ENCODE results near the gene PIGA.
"Not testable (repeated sequence)": the region's sequence is repeated elsewhere in the genome, so short reads cannot be mapped to it uniquely, and the experiment has no call there.

The PIGA gene

DNA sequence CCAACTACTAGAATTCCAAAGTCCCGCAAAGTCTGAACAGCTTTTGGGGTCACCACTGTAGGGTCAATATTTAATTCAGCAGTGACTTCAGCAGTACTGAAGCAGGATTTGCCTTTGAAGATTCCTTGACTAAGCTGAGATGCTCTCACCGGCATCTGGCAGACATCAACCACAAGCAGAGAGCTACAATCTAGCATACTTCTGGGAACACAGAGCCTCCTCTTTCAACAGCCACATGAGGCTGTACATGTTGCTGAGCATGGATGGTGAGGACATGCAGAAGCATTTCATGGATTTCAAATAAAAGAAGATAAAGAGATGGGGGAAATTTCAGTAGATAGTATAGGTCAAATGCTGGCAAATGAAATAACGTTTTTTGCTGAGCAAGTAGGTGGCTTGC is 13.3 kb downstream of the PIGA start:
- Histone ChIP-seq H3K27me3 (ENCODE audit: control insufficient read depth in 1 of 2, insufficient read depth in 2 of 2, low read length in 2 of 2) (peaks cover 0 to 4% of the 10 kb centered on the region in 2 donors), H3K9me3 (ENCODE audit: control insufficient read depth in 2 of 2, low read length in 2 of 2) (no peaks in the 10 kb centered on the region), H3K4me1 (ENCODE audit: control insufficient read depth, insufficient read depth, low read length) (no peaks in the 10 kb centered on the region), H3K4me3 (ENCODE audit: low read length in 2 of 2) (no peak overlapping the region), H3K27ac (ENCODE audit: low read length) (no peak overlapping the region), H3K9ac (ENCODE audit: low read length in 2 of 2) (no peak overlapping the region), H3K36me3 (ENCODE audit: control insufficient read depth in 2 of 2, insufficient read depth in 2 of 2, low read length in 2 of 2) (peaks cover 0 to 9% of the 10 kb centered on the region in 2 donors)

DNA sequence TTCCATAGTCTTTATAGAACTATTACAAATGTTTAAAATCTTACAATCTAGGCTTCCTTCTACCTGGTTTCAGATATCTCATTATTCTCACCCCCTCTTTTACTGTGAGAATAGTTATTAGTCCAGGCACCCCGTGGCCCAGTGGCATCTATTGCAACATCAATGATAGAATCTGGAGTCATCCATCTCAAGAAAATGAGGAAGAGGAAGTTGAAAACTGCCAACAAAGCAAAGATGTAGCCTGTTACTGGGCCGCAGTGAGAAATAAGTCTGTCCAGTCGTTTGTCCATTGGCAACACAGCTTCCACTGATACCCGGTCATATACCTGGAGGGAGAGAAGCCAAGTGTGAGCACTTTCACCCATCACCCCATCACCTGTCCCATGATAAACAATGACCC is 13.9 kb downstream of the PIGA start:
- Histone ChIP-seq H3K9ac (ENCODE audit: low read length in 2 of 2) (no peak overlapping the region), H3K36me3 (ENCODE audit: control insufficient read depth in 2 of 2, insufficient read depth in 2 of 2, low read length in 2 of 2) (peaks cover 0 to 9% of the 10 kb centered on the region in 2 donors), H3K4me1 (ENCODE audit: control insufficient read depth, insufficient read depth, low read length) (no peaks in the 10 kb centered on the region), H3K27me3 (ENCODE audit: control insufficient read depth in 1 of 2, insufficient read depth in 2 of 2, low read length in 2 of 2) (peaks cover 0 to 4% of the 10 kb centered on the region in 2 donors), H3K9me3 (ENCODE audit: control insufficient read depth in 2 of 2, low read length in 2 of 2) (no peaks in the 10 kb centered on the region), H3K4me3 (ENCODE audit: low read length in 2 of 2) (no peak overlapping the region), H3K27ac (ENCODE audit: low read length) (no peak overlapping the region)

DNA sequence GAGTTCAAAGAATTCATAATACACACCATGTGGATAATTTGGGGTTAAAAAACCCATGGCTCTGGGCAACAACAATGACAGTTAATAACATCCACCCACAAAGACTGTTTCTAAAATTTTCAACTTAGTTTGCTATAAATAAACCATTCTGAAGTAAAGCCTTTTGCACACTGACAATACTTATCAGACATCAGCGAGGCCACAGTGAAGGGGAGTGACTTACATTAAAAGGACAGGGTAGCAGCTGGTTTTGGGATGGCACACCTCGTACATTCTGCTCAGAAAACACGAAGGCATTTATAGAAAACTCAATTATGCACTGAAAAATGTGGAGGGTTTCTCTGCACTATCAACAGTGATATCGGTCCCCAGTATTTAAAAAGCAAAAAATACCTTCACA is 15.0 kb downstream of the PIGA start:
- Histone ChIP-seq H3K4me1 (ENCODE audit: control insufficient read depth, insufficient read depth, low read length) (no peaks in the 10 kb centered on the region), H3K9ac (ENCODE audit: low read length in 2 of 2) (no peak overlapping the region), H3K27ac (ENCODE audit: low read length) (no peak overlapping the region), H3K36me3 (ENCODE audit: control insufficient read depth in 2 of 2, insufficient read depth in 2 of 2, low read length in 2 of 2) (peaks cover 0 to 9% of the 10 kb centered on the region in 2 donors), H3K27me3 (ENCODE audit: control insufficient read depth in 1 of 2, insufficient read depth in 2 of 2, low read length in 2 of 2) (peaks cover 0 to 4% of the 10 kb centered on the region in 2 donors), H3K9me3 (ENCODE audit: control insufficient read depth in 2 of 2, low read length in 2 of 2) (no peaks in the 10 kb centered on the region), H3K4me3 (ENCODE audit: low read length in 2 of 2) (no peak overlapping the region)

DNA sequence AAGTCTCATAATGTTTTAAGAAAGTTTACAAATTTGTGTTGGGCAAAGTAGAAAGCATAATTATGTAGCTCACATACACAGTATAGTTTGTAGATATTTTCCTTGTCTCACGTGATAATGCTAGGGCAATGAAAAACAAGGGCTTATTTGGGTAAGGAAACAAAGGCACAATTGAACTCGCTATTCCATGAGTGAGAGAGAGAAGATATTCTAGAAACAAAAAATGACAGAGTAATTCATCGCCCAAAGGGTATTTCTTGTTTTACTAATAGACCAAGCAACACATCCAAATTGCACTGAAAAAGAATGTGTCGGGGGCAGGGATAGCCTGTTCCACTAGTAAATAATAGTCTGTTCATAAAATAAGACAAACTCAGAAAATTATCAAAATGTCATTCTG is 16.2 kb downstream of the PIGA start:
- H3K9ac ChIP-seq (ENCODE audit: low read length in 2 of 2), result no peak overlapping the region
- no peaks in the 10 kb centered on the region for H3K9me3 ChIP-seq (ENCODE audit: control insufficient read depth in 2 of 2, low read length in 2 of 2)
- no peaks in the 10 kb centered on the region for H3K4me1 ChIP-seq (ENCODE audit: control insufficient read depth, insufficient read depth, low read length)
- peaks cover 0 to 4% of the 10 kb centered on the region in 2 donors for H3K27me3 ChIP-seq (ENCODE audit: control insufficient read depth in 1 of 2, insufficient read depth in 2 of 2, low read length in 2 of 2)
- H3K4me3 ChIP-seq (ENCODE audit: low read length in 2 of 2), result no peak overlapping the region
- peaks cover 0 to 5% of the 10 kb centered on the region in 2 donors for H3K36me3 ChIP-seq (ENCODE audit: control insufficient read depth in 2 of 2, insufficient read depth in 2 of 2, low read length in 2 of 2)
- H3K27ac ChIP-seq (ENCODE audit: low read length), result no peak overlapping the region

GRCh38 chrX:15315509-15315908 is 19.8 kb downstream of the PIGA start, which contains the start of gene ASB11:
TSS of gene ASB11 (minus strand) at chrX:15315640. CDS start at chrX:15315605, 35 bp downstream.
- Histone ChIP-seq H3K9ac (ENCODE audit: low read length in 2 of 2) (no peak within 1 kb of the TSS), H3K4me1 (ENCODE audit: control insufficient read depth, insufficient read depth, low read length) (no peaks in the 10 kb centered on the region), H3K27me3 (ENCODE audit: control insufficient read depth in 1 of 2, insufficient read depth in 2 of 2, low read length in 2 of 2) (no peaks in the 10 kb centered on the region), H3K36me3 (ENCODE audit: control insufficient read depth in 2 of 2, insufficient read depth in 2 of 2, low read length in 2 of 2) (no peaks in the 10 kb centered on the region), H3K4me3 (ENCODE audit: low read length in 2 of 2) (no peak within 1 kb of the TSS), H3K9me3 (ENCODE audit: control insufficient read depth in 2 of 2, low read length in 2 of 2) (no peaks in the 10 kb centered on the region), H3K27ac (ENCODE audit: low read length) (no peak within 1 kb of the TSS)

DNA sequence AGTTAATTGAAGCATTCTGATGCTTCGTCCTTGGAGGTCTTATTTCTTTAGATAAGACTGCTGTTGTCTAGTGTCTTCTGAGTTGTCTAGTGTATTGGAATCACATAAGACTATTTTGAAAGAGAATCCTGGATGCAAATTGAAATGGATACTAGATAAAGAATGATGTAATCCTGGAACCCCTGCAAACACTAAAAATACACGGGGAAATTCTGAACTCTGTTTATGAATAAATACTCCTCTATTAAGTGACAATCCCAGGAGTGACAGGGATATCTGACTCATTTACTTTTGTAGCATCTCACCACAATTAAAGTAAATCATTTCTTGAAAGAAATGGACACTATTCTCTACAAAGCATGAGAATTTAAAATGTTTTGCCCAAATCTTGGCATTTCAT is 20.9 kb downstream of the PIGA start:
- H3K4me1 ChIP-seq (ENCODE audit: control insufficient read depth, insufficient read depth, low read length), result no peaks in the 10 kb centered on the region
- H3K36me3 ChIP-seq (ENCODE audit: control insufficient read depth in 2 of 2, insufficient read depth in 2 of 2, low read length in 2 of 2), result no peaks in the 10 kb centered on the region
- no peak overlapping the region for H3K4me3 ChIP-seq (ENCODE audit: low read length in 2 of 2)
- H3K9ac ChIP-seq (ENCODE audit: low read length in 2 of 2), result no peak overlapping the region
- H3K9me3 ChIP-seq (ENCODE audit: control insufficient read depth in 2 of 2, low read length in 2 of 2), result no peaks in the 10 kb centered on the region
- no peaks in the 10 kb centered on the region for H3K27me3 ChIP-seq (ENCODE audit: control insufficient read depth in 1 of 2, insufficient read depth in 2 of 2, low read length in 2 of 2)
- H3K27ac ChIP-seq (ENCODE audit: low read length), result no peak overlapping the region

GRCh38 chrX:15311119-15311518 is 24.2 kb downstream of the PIGA start:
- Histone ChIP-seq H3K27me3 (ENCODE audit: control insufficient read depth in 1 of 2, insufficient read depth in 2 of 2, low read length in 2 of 2) (no peaks in the 10 kb centered on the region), H3K4me1 (ENCODE audit: control insufficient read depth, insufficient read depth, low read length) (no peaks in the 10 kb centered on the region), H3K9ac (ENCODE audit: low read length in 2 of 2) (no peak overlapping the region), H3K27ac (ENCODE audit: low read length) (no peak overlapping the region), H3K36me3 (ENCODE audit: control insufficient read depth in 2 of 2, insufficient read depth in 2 of 2, low read length in 2 of 2) (no peaks in the 10 kb centered on the region), H3K9me3 (ENCODE audit: control insufficient read depth in 2 of 2, low read length in 2 of 2) (no peaks in the 10 kb centered on the region), H3K4me3 (ENCODE audit: low read length in 2 of 2) (no peak overlapping the region)

DNA sequence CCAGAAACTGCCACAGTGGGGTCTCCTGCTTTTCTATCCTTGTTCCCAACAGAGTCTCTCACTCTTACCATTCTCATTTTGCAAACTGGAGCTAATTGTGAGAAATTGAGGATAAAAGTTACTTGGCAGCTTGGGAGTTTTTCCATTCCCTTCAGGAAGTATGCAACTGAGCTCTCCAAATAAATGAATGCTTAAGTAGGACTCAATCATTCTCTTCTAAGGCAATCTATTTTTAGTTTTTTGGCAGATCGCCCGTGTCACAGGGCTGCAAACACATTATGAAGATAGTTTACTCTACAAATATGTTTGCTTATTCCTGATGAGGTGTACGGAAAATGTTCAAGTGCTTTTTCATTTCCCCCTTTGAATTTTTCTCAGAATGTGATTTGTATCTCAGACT is 25.2 kb downstream of the PIGA start:
- Histone ChIP-seq H3K9ac (ENCODE audit: low read length in 2 of 2) (no peak overlapping the region), H3K9me3 (ENCODE audit: control insufficient read depth in 2 of 2, low read length in 2 of 2) (no peaks in the 10 kb centered on the region), H3K27me3 (ENCODE audit: control insufficient read depth in 1 of 2, insufficient read depth in 2 of 2, low read length in 2 of 2) (no peaks in the 10 kb centered on the region), H3K36me3 (ENCODE audit: control insufficient read depth in 2 of 2, insufficient read depth in 2 of 2, low read length in 2 of 2) (no peaks in the 10 kb centered on the region), H3K4me3 (ENCODE audit: low read length in 2 of 2) (no peak overlapping the region), H3K4me1 (ENCODE audit: control insufficient read depth, insufficient read depth, low read length) (no peaks in the 10 kb centered on the region), H3K27ac (ENCODE audit: low read length) (no peak overlapping the region)

- not testable (repeated sequence) for H3K27me3 ChIP-seq (ENCODE audit: control insufficient read depth in 1 of 2, insufficient read depth in 2 of 2, low read length in 2 of 2); H3K9ac ChIP-seq (ENCODE audit: low read length in 2 of 2); H3K36me3 ChIP-seq (ENCODE audit: control insufficient read depth in 2 of 2, insufficient read depth in 2 of 2, low read length in 2 of 2); H3K27ac ChIP-seq (ENCODE audit: low read length); H3K4me1 ChIP-seq (ENCODE audit: control insufficient read depth, insufficient read depth, low read length); H3K9me3 ChIP-seq (ENCODE audit: control insufficient read depth in 2 of 2, low read length in 2 of 2); H3K4me3 ChIP-seq (ENCODE audit: low read length in 2 of 2)
These were observed 29.4 kb downstream of the PIGA start for GRCh38 chrX:15305899-15306298.

- no peaks in the 10 kb centered on the region for H3K9me3 ChIP-seq (ENCODE audit: control insufficient read depth in 2 of 2, low read length in 2 of 2)
- H3K27ac ChIP-seq (ENCODE audit: low read length), result no peak overlapping the region
- no peaks in the 10 kb centered on the region for H3K36me3 ChIP-seq (ENCODE audit: control insufficient read depth in 2 of 2, insufficient read depth in 2 of 2, low read length in 2 of 2)
- H3K4me1 ChIP-seq (ENCODE audit: control insufficient read depth, insufficient read depth, low read length), result no peaks in the 10 kb centered on the region
- H3K9ac ChIP-seq (ENCODE audit: low read length in 2 of 2), result no peak overlapping the region
- H3K4me3 ChIP-seq (ENCODE audit: low read length in 2 of 2), result no peak overlapping the region
- peaks cover 0 to 9% of the 10 kb centered on the region in 2 donors for H3K27me3 ChIP-seq (ENCODE audit: control insufficient read depth in 1 of 2, insufficient read depth in 2 of 2, low read length in 2 of 2)
These were observed 33.4 kb downstream of the PIGA start for GRCh38 chrX:15301924-15302323.

DNA sequence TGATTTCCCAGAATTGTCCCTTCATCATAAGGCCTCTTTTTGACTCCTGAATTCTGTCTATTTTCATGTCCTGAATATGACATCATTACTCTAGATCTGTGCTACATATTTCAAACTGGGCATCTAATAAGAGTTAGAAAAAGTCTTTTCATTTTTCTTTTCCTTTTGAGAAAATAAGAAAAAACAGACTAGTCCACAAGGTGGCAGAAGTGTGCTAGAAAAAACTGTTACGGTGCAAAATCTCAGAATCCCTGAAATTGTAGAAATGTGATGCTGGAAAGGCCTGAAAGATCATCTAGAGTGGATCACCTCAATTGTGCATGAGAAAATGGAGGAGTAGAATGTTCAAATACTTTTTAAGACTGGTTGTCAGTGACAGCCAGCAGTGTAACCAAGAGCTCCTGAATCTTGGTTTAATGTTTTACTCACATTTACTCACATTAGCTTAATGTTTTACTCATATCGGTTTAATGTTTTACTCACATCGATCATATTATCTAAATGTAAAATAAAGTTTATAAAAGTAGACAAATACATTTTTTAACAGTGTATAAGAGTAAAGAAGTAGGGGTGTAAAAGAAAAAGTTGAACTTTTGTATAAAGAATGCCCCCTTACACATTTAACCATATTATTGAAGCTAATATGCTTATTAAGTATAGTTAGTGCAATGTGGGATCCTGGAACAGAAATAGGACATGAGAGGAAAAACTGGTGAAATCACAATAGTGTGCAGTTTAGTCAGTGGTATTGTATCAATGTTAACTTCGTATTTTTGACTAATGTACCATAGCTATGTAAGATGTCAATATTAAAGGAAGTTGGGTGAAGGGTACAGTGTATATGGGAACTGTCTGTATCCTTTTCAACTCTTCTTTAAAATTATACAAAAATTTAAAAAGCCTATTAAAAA is 35.1 kb downstream of the PIGA start:
- Histone ChIP-seq H3K27me3 (ENCODE audit: control insufficient read depth in 1 of 2, insufficient read depth in 2 of 2, low read length in 2 of 2) (peaks cover 0 to 9% of the 10 kb centered on the region in 2 donors), H3K9me3 (ENCODE audit: control insufficient read depth in 2 of 2, low read length in 2 of 2) (no peaks in the 10 kb centered on the region), H3K4me1 (ENCODE audit: control insufficient read depth, insufficient read depth, low read length) (no peaks in the 10 kb centered on the region), H3K9ac (ENCODE audit: low read length in 2 of 2) (no peak overlapping the region), H3K36me3 (ENCODE audit: control insufficient read depth in 2 of 2, insufficient read depth in 2 of 2, low read length in 2 of 2) (no peaks in the 10 kb centered on the region), H3K4me3 (ENCODE audit: low read length in 2 of 2) (no peak overlapping the region), H3K27ac (ENCODE audit: low read length) (no peak overlapping the region)

Data from stomach smooth muscle (tissue), 2 donors.